Uterus (tissue), 2 donors: ENCODE data around the gene SLC8B1.

Source experiments
- POLR2A ChIP-seq, 2 donors: fragments of 450-650 bp; IDR thresholded peaks; one replicate each; pipeline ENCODE4 v1.6.1; 2016; ENCODE audit warnings: antibody characterized with exemption in 2 of 2, mild to moderate bottlenecking in 1 of 2, moderate library complexity in 1 of 2
- TF ChIP-seq, protein P1 (sequence below), 4 experiments: fragments of 200-600 bp in 2 of 4; fragments of 450-650 bp in 2 of 4; sonication (generic) in 2 of 4; IDR thresholded peaks; one replicate each; pipeline ENCODE4 v1.5.1; 2016 to 2019; ENCODE audit warnings: antibody characterized with exemption in 4 of 4, mild to moderate bottlenecking in 2 of 4, moderate library complexity in 1 of 4

- TF ChIP-seq, protein P1, sequence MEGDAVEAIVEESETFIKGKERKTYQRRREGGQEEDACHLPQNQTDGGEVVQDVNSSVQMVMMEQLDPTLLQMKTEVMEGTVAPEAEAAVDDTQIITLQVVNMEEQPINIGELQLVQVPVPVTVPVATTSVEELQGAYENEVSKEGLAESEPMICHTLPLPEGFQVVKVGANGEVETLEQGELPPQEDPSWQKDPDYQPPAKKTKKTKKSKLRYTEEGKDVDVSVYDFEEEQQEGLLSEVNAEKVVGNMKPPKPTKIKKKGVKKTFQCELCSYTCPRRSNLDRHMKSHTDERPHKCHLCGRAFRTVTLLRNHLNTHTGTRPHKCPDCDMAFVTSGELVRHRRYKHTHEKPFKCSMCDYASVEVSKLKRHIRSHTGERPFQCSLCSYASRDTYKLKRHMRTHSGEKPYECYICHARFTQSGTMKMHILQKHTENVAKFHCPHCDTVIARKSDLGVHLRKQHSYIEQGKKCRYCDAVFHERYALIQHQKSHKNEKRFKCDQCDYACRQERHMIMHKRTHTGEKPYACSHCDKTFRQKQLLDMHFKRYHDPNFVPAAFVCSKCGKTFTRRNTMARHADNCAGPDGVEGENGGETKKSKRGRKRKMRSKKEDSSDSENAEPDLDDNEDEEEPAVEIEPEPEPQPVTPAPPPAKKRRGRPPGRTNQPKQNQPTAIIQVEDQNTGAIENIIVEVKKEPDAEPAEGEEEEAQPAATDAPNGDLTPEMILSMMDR (IDR thresholded peaks at IDR 0.05), result no peak
- TF ChIP-seq POLR2A (IDR thresholded peaks at IDR 0.05), result no peak
These were observed 40.0 kb upstream of the SLC8B1 start for GRCh38 chr12:113374823-113375428.
